GM06990 (cell line): ENCODE measurements around the gene ANKRD30B.
"Not testable (repeated sequence)": the region's sequence is repeated elsewhere in the genome, so short reads cannot be mapped to it uniquely, and the experiment has no call there.

Source experiments
- DNase-seq: peaks from one replicate; pipeline ENCODE4 v3.0.0-alpha.2; 2011; ENCODE audit not compliant: insufficient read length; ENCODE audit errors: extremely low read depth
- H3K27me3 ChIP-seq: replicated peaks from 2 replicates; pipeline ENCODE4 v1.6.0; 2011; ENCODE audit warnings: low read length; ENCODE audit not compliant: control insufficient read depth, insufficient read depth
- H3K36me3 ChIP-seq: 2 replicates; pipeline ENCODE4 v1.5.1; 2011; ENCODE audit warnings: low read length; ENCODE audit not compliant: control insufficient read depth, insufficient read depth
- H3K4me3 ChIP-seq: replicated peaks from 2 replicates; pipeline ENCODE4 v1.5.1; 2011; ENCODE audit warnings: low read depth, mild to moderate bottlenecking, control low read depth, low read length

The ANKRD30B gene

GRCh38 chr18:14811081-14811480, 63.1 kb downstream of the ANKRD30B start:
- not testable (repeated sequence) for H3K27me3 ChIP-seq, H3K4me3 ChIP-seq, DNase-seq, H3K36me3 ChIP-seq

GRCh38 chr18:14826972-14827632, 79.1 kb downstream of the ANKRD30B start:
- H3K4me3 ChIP-seq, H3K27me3 ChIP-seq, H3K36me3 ChIP-seq, DNase-seq: not testable (repeated sequence)

GRCh38 chr18:14841607-14842006, 93.6 kb downstream of the ANKRD30B start:
- not testable (repeated sequence) for H3K27me3 ChIP-seq, H3K4me3 ChIP-seq, DNase-seq, H3K36me3 ChIP-seq

GRCh38 chr18:14851533-14851932, 103.6 kb downstream of the ANKRD30B start:
- not testable (repeated sequence) for DNase-seq, H3K36me3 ChIP-seq, H3K4me3 ChIP-seq, H3K27me3 ChIP-seq

- not testable (repeated sequence) for DNase-seq, H3K36me3 ChIP-seq, H3K4me3 ChIP-seq, H3K27me3 ChIP-seq
Measured at GRCh38 chr18:14855634-14856033, 107.7 kb downstream of the ANKRD30B start.

DNA sequence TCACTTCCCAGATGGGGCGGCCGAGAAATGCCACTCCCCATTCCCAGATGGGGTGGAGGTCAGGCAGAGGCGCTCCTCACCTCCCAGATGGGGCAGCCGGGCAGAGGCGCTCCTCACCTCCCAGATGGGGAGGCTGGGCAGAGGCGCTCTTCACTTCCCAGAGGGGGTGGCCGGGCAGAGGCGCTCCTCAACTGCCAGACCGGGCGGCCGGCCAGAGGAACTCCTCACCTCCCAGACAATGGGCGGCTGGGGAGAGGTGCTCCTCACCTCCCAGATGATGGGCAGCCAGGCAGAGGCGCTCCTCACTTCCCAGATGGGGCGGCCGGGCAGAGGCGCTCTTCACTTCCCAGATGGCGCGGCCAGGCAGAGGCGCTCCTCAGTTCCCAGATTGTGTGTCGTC, 108.3 kb downstream of the ANKRD30B start:
- not testable (repeated sequence) for H3K27me3 ChIP-seq, H3K36me3 ChIP-seq, DNase-seq, H3K4me3 ChIP-seq

GRCh38 chr18:14858514-14858913, 110.5 kb downstream of the ANKRD30B start:
- H3K36me3 ChIP-seq, H3K4me3 ChIP-seq, H3K27me3 ChIP-seq, DNase-seq: not testable (repeated sequence)

DNA sequence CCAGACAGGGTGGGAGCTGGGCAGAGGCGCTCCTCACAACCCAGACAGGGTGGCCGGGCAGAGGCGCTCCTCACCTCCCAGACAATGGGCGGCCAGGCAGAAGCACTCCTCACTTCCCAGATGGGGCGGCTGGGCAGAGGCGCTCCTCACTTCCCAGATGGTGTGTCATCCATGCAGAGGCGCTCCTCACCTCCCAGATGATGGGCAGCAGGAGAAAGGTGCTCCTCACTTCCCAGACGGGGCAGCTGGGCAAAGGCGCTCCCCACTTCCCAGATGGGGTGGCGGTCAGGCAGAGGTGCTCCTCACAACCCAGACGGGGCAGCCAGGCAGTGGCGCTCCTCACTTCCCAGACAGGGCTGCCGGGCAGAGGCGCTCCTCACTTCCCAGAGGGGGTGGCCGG, 112.0 kb downstream of the ANKRD30B start:
- not testable (repeated sequence) for H3K4me3 ChIP-seq, H3K36me3 ChIP-seq, DNase-seq, H3K27me3 ChIP-seq

GRCh38 chr18:14866426-14866825, 118.5 kb downstream of the ANKRD30B start:
- not testable (repeated sequence) for DNase-seq, H3K36me3 ChIP-seq, H3K4me3 ChIP-seq, H3K27me3 ChIP-seq

DNA sequence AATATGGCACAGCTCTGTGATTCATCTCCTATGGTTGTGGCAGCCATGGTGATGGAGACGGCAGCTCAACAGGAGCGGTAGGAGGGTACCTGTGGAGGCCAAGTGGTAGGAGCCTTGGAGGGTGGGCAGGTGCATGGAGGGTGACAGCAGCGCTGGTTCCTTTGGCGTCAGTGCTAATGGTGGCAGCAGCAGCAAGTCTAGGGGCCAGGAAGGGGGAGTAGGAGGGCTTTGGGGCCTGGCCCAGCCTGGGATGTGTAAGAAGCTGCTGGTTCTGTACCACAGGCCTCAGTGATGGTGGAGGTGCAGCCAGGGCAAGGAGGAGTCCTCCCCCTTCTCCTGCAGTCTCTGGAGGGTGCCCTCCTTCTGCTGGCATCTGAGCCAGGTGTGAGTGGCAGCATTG, 120.0 kb downstream of the ANKRD30B start:
- not testable (repeated sequence) for H3K4me3 ChIP-seq, H3K36me3 ChIP-seq, H3K27me3 ChIP-seq, DNase-seq

GRCh38 chr18:14868825-14869224, 120.9 kb downstream of the ANKRD30B start:
- H3K36me3 ChIP-seq, H3K27me3 ChIP-seq, H3K4me3 ChIP-seq, DNase-seq: not testable (repeated sequence)

DNA sequence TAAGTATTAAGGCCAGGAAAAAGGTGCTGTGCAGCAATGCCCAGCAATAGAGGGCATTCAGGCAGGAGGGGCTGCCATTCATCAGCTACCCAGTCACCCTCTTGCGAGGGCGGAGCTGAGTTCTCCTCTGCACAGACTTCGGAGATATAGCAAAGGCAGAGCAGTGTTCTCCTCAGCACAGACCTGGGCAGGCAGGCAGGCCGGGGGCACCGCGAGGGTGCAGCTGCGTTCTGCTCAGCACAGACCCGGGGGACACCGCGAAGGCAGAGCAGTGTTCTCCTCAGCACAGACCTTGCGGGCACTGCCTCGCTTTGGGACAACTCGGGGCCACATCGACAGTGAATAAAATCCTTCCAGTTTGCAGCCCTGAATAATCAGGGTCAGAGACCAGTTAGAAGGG, 130.9 kb downstream of the ANKRD30B start:
- not testable (repeated sequence) for H3K36me3 ChIP-seq, H3K4me3 ChIP-seq, H3K27me3 ChIP-seq, DNase-seq
